IPS DF 6.9 (cell line): ENCODE data around the gene FDX1.
A peak's percentile ranks its signal among the peaks of the same experiment; 100 is the strongest.

ENCODE experiments used
- DNase-seq: peaks from one replicate; pipeline ENCODE4 v3.0.0-alpha.2; 2013; ENCODE audit warnings: low read depth, low spot score
- H3K27ac ChIP-seq: one replicate; pipeline ENCODE4 v1.5.1; 2013; ENCODE audit warnings: low read length, control low read depth
- H3K27me3 ChIP-seq: 2 replicates; pipeline ENCODE4 v1.6.1; 2013; ENCODE audit warnings: mild to moderate bottlenecking, low read length; ENCODE audit not compliant: control insufficient read depth, insufficient read depth
- H3K36me3 ChIP-seq: 2 replicates; pipeline ENCODE4 v1.6.1; 2013; ENCODE audit warnings: low read length; ENCODE audit not compliant: control insufficient read depth, insufficient read depth
- H3K4me1 ChIP-seq: 2 replicates; pipeline ENCODE4 v1.6.1; 2013; ENCODE audit warnings: low read length; ENCODE audit not compliant: control insufficient read depth, insufficient read depth
- H3K4me3 ChIP-seq: 2 replicates; pipeline ENCODE4 v1.5.1; 2013; ENCODE audit warnings: mild to moderate bottlenecking, low read length
- H3K9me3 ChIP-seq: 2 replicates; pipeline ENCODE4 v1.6.1; 2013; ENCODE audit warnings: low read length, inconsistent platforms; ENCODE audit not compliant: control insufficient read depth, insufficient read depth
- WGBS: extraction: QIAGEN DNeasy Blood & Tissue Kit; methylation state at CpG from one replicate; pipeline ENCODE4 v1.1.7; 2013; ENCODE audit warnings: mixed read lengths, missing lambda C conversion rate; ENCODE audit not compliant: insufficient read length, insufficient coverage; 5-methylcytosine and 5-hydroxymethylcytosine counted together

Gene FDX1

GRCh38 chr11:110431051-110431672, 1.4 kb downstream of the FDX1 start:
- Histone ChIP-seq H3K27ac (no peak overlapping the region), H3K9me3 (no peaks in the 10 kb centered on the region), H3K36me3 (no peaks in the 10 kb centered on the region), H3K4me3 (peak overlapping the region; percentile 55; the same call in 1 of the 2 replicates), H3K27me3 (no peaks in the 10 kb centered on the region), H3K4me1 (no peaks in the 10 kb centered on the region)
- no CpG with 5 or more reads among the region's 7 CpGs for WGBS
- no peak for DNase-seq

- no peaks in the 10 kb centered on the region for H3K27me3 ChIP-seq
- H3K36me3 ChIP-seq = no peaks in the 10 kb centered on the region
- no CpG with 5 or more reads among the region's 4 CpGs for WGBS
- DNase-seq = no peak
- H3K9me3 ChIP-seq = no peaks in the 10 kb centered on the region
- H3K27ac ChIP-seq = no peak overlapping the region
- H3K4me1 ChIP-seq = no peaks in the 10 kb centered on the region
- no peak overlapping the region for H3K4me3 ChIP-seq
Observed at GRCh38 chr11:110431674-110432073, 1.9 kb downstream of the FDX1 start.

GRCh38 chr11:110432713-110433392, 3.1 kb downstream of the FDX1 start:
- H3K36me3 ChIP-seq = no peaks in the 10 kb centered on the region
- H3K4me1 ChIP-seq = no peaks in the 10 kb centered on the region
- no peaks in the 10 kb centered on the region for H3K9me3 ChIP-seq
- WGBS = no CpG with 5 or more reads among the region's 7 CpGs
- no peak overlapping the region for H3K27ac ChIP-seq
- H3K27me3 ChIP-seq = no peaks in the 10 kb centered on the region
- no peak for DNase-seq
- H3K4me3 ChIP-seq = no peak overlapping the region

GRCh38 chr11:110433393-110434333, 3.9 kb downstream of the FDX1 start:
- H3K4me1 ChIP-seq = no peaks in the 10 kb centered on the region
- WGBS = no CpG with 5 or more reads among the region's 5 CpGs
- DNase-seq = no peak
- H3K4me3 ChIP-seq = no peak overlapping the region
- H3K9me3 ChIP-seq = no peaks in the 10 kb centered on the region
- no peaks in the 10 kb centered on the region for H3K36me3 ChIP-seq
- no peaks in the 10 kb centered on the region for H3K27me3 ChIP-seq
- H3K27ac ChIP-seq = no peak overlapping the region

- no peaks in the 10 kb centered on the region for H3K4me1 ChIP-seq
- no CpG with 5 or more reads among the region's 8 CpGs for WGBS
- DNase-seq = peak; percentile 18
- H3K27ac ChIP-seq = no peak overlapping the region
- no peaks in the 10 kb centered on the region for H3K36me3 ChIP-seq
- no peaks in the 10 kb centered on the region for H3K27me3 ChIP-seq
- no peaks in the 10 kb centered on the region for H3K9me3 ChIP-seq
- no peak overlapping the region for H3K4me3 ChIP-seq
Observed at GRCh38 chr11:110434952-110435779, 5.4 kb downstream of the FDX1 start.

- no peak overlapping the region for H3K27ac ChIP-seq
- no peaks in the 10 kb centered on the region for H3K4me1 ChIP-seq
- H3K4me3 ChIP-seq = no peak overlapping the region
- H3K36me3 ChIP-seq = no peaks in the 10 kb centered on the region
- no peaks in the 10 kb centered on the region for H3K9me3 ChIP-seq
- no CpG with 5 or more reads among the region's 8 CpGs for WGBS
- DNase-seq = no peak
- H3K27me3 ChIP-seq = no peaks in the 10 kb centered on the region
Observed at GRCh38 chr11:110435780-110436717, 6.3 kb downstream of the FDX1 start.

- no CpG with 5 or more reads among the region's 2 CpGs for WGBS
Observed at GRCh38 chr11:110438017-110438416, 8.3 kb downstream of the FDX1 start.

GRCh38 chr11:110445437-110445836, 15.7 kb downstream of the FDX1 start:
- H3K36me3 ChIP-seq = no peaks in the 10 kb centered on the region
- H3K27ac ChIP-seq = no peak overlapping the region
- WGBS = no CpG with 5 or more reads among the region's 1 CpG
- no peaks in the 10 kb centered on the region for H3K9me3 ChIP-seq
- DNase-seq = no peak
- no peaks in the 10 kb centered on the region for H3K27me3 ChIP-seq
- no peak overlapping the region for H3K4me3 ChIP-seq
- no peaks in the 10 kb centered on the region for H3K4me1 ChIP-seq

More at GRCh38 chr11:110438017-110438416, 8.3 kb downstream of the FDX1 start:
- H3K9me3 ChIP-seq = no peaks in the 10 kb centered on the region
- no peaks in the 10 kb centered on the region for H3K36me3 ChIP-seq
- no peak overlapping the region for H3K4me3 ChIP-seq
- no peak for DNase-seq
- no peak overlapping the region for H3K27ac ChIP-seq
- H3K4me1 ChIP-seq = no peaks in the 10 kb centered on the region
- no peaks in the 10 kb centered on the region for H3K27me3 ChIP-seq

GRCh38 chr11:110446061-110446460, 16.3 kb downstream of the FDX1 start:
- H3K9me3 ChIP-seq = no peaks in the 10 kb centered on the region

More at GRCh38 chr11:110446061-110446460, 16.3 kb downstream of the FDX1 start:
- DNase-seq = no peak
- WGBS = no CpG with 5 or more reads among the region's 3 CpGs
- Histone ChIP-seq H3K4me3 (no peak overlapping the region), H3K27me3 (no peaks in the 10 kb centered on the region), H3K36me3 (no peaks in the 10 kb centered on the region), H3K4me1 (no peaks in the 10 kb centered on the region), H3K27ac (no peak overlapping the region)
